Measurements from ENCODE around the gene TIPRL.

Gene TIPRL

DNA sequence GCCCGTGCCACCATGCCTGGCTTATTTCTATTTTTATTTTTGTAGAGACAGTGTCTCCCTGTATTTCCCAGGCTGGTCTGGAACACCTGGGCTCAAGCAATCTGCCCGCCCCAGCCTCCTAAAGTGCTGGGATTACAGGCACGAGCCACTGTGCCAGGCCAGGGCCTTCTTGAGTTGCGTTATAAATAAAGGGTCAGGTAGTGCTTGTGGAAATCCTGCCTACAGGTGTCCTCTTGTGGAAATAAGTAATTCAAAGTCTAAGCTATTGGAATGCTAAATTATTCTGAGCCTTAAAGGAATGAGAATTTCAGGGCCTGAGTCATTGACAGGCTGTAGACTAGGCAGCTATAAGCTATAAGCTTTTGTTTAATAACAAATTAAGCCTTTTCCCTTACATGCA is 38.9 kb downstream of the TIPRL start:
- Histone ChIP-seq H3K4me2 (no peak overlapping the region), H3K36me3 (no peaks in the 10 kb centered on the region), H3K9me3 (replicated peaks in 1 of 11) (peaks cover 6 to 14% (median 11%) of the 10 kb centered on the region in 11 experiments; a peak in 20 of 22 replicates), H3K27ac (no peak overlapping the region), H3K4me1 (no peaks in the 10 kb centered on the region), H3K4me3 (no peak overlapping the region), H3K9ac (no peak overlapping the region), H3K27me3 (no peaks in the 10 kb centered on the region), H4K20me1 (no peaks in the 10 kb centered on the region)
- no peak for TF ChIP-seq Cebpa-rat (IDR thresholded peaks at IDR 0.05)

GRCh38 chr1:168218658-168219057 is 39.9 kb downstream of the TIPRL start:
- H3K27me3 ChIP-seq = no peaks in the 10 kb centered on the region
- no peaks in the 10 kb centered on the region for H3K4me1 ChIP-seq
- peaks cover 0 to 12% (median 5%) of the 10 kb centered on the region in 11 experiments; a peak in 15 of 22 replicates for H3K9me3 ChIP-seq (replicated peaks in 1 of 11)
- no peak for TF ChIP-seq Cebpa-rat (IDR thresholded peaks at IDR 0.05)
- H3K9ac ChIP-seq = no peak overlapping the region
- no peak overlapping the region for H3K4me2 ChIP-seq
- H3K4me3 ChIP-seq = no peak overlapping the region
- H3K27ac ChIP-seq = no peak overlapping the region
- H4K20me1 ChIP-seq = no peaks in the 10 kb centered on the region
- H3K36me3 ChIP-seq = no peaks in the 10 kb centered on the region

- Histone ChIP-seq H3K27ac (no peak overlapping the region), H3K9ac (no peak overlapping the region), H3K36me3 (no peaks in the 10 kb centered on the region), H3K4me3 (no peak overlapping the region), H3K9me3 (replicated peaks in 1 of 11) (peaks cover 0 to 6% (median 3%) of the 10 kb centered on the region in 11 experiments; a peak in 5 of 22 replicates), H3K4me1 (peaks cover 10 to 16% (median 11%) of the 10 kb centered on the region in 10 experiments; a peak in 19 of 20 replicates), H3K27me3 (no peaks in the 10 kb centered on the region), H3K4me2 (no peak overlapping the region), H4K20me1 (no peaks in the 10 kb centered on the region)
- TF ChIP-seq Cebpa-rat (IDR thresholded peaks at IDR 0.05) = no peak
Measured at GRCh38 chr1:168220470-168220871, 41.7 kb downstream of the TIPRL start.

GRCh38 chr1:168221275-168221674 is 42.5 kb downstream of the TIPRL start:
- Histone ChIP-seq H3K4me1 (peaks cover 11 to 16% (median 12%) of the 10 kb centered on the region in 10 experiments; a peak in 19 of 20 replicates), H3K27ac (no peak overlapping the region), H3K9ac (no peak overlapping the region), H3K4me2 (no peak overlapping the region), H3K27me3 (no peaks in the 10 kb centered on the region), H3K4me3 (no peak overlapping the region), H3K9me3 (replicated peaks in 1 of 11) (peaks cover 0 to 6% (median 3%) of the 10 kb centered on the region in 11 experiments; a peak in 5 of 22 replicates), H4K20me1 (peaks cover 0 to 4% (median 0%) of the 10 kb centered on the region in 11 experiments; a peak in 3 of 22 replicates), H3K36me3 (no peaks in the 10 kb centered on the region)
- TF ChIP-seq Cebpa-rat (IDR thresholded peaks at IDR 0.05) = no peak

DNA sequence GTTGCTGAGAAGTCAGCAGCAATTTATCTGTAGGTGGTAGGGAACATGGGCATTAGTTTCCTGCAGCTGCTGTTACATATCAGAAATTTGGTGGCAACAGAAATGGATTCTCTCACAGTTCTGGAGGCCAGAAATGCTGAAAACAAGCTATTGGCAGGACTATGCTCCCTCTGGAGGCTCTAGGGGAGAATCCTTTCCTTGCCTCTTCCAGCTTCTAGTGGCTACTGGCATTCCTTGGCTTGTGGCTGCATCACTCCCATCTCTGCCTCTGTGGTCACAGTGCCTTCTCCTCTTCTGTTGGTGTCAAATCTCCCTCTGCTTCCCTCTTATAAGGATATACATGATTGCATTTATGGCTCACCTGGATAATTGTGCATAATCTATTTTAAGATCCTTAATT is 44.5 kb downstream of the TIPRL start:
- H3K4me2 ChIP-seq = no peak overlapping the region
- no peaks in the 10 kb centered on the region for H3K27me3 ChIP-seq
- H3K9me3 ChIP-seq (replicated peaks in 1 of 11) = peaks cover 0 to 6% (median 3%) of the 10 kb centered on the region in 11 experiments; a peak in 5 of 22 replicates
- no peak for TF ChIP-seq Cebpa-rat (IDR thresholded peaks at IDR 0.05)
- H3K4me1 ChIP-seq = peaks cover 21 to 31% (median 26%) of the 10 kb centered on the region in 10 experiments
- peaks cover 9 to 22% (median 10%) of the 10 kb centered on the region in 11 experiments; a peak in 21 of 22 replicates for H4K20me1 ChIP-seq
- H3K9ac ChIP-seq = no peak overlapping the region
- H3K4me3 ChIP-seq = no peak overlapping the region
- no peak overlapping the region for H3K27ac ChIP-seq
- no peaks in the 10 kb centered on the region for H3K36me3 ChIP-seq

- H4K20me1 ChIP-seq = peaks cover 13 to 28% (median 17%) of the 10 kb centered on the region in 11 experiments; a peak in 21 of 22 replicates
- peak overlapping the region in 8 of 11 experiments; percentile 75 to 96 (median 92); a peak in 9 of 22 replicates for H3K4me2 ChIP-seq
- H3K9me3 ChIP-seq (replicated peaks in 1 of 11) = peaks cover 0 to 6% (median 3%) of the 10 kb centered on the region in 11 experiments; a peak in 5 of 22 replicates
- peaks cover 27 to 37% (median 33%) of the 10 kb centered on the region in 10 experiments for H3K4me1 ChIP-seq
- H3K27me3 ChIP-seq = no peaks in the 10 kb centered on the region
- no peak for TF ChIP-seq Cebpa-rat (IDR thresholded peaks at IDR 0.05)
- H3K9ac ChIP-seq = no peak overlapping the region
- H3K27ac ChIP-seq = no peak overlapping the region
- no peaks in the 10 kb centered on the region for H3K36me3 ChIP-seq
- H3K4me3 ChIP-seq = no peak overlapping the region
Measured at GRCh38 chr1:168223681-168224540, 45.1 kb downstream of the TIPRL start.

- Histone ChIP-seq H3K9me3 (replicated peaks in 1 of 11) (peaks cover 0 to 6% (median 3%) of the 10 kb centered on the region in 11 experiments; a peak in 5 of 22 replicates), H3K9ac (peak overlapping the region; percentile 88 to 98 (median 96); a peak in 19 of 22 replicates), H3K4me2 (peak overlapping the region; percentile 75 to 96 (median 92)), H3K27ac (peak overlapping the region; percentile 85 to 98 (median 92); a peak in 20 of 22 replicates), H3K27me3 (no peaks in the 10 kb centered on the region), H4K20me1 (peaks cover 23 to 39% (median 28%) of the 10 kb centered on the region in 11 experiments), H3K4me1 (peaks cover 38 to 48% (median 44%) of the 10 kb centered on the region in 10 experiments), H3K36me3 (peaks cover 5 to 8% (median 7%) of the 10 kb centered on the region in 11 experiments; a peak in 21 of 22 replicates), H3K4me3 (peak overlapping the region; percentile 79 to 99 (median 95); a peak in 18 of 20 replicates)
- no peak for TF ChIP-seq Cebpa-rat (IDR thresholded peaks at IDR 0.05)
Measured at GRCh38 chr1:168224991-168225390, 46.2 kb downstream of the TIPRL start.

DNA sequence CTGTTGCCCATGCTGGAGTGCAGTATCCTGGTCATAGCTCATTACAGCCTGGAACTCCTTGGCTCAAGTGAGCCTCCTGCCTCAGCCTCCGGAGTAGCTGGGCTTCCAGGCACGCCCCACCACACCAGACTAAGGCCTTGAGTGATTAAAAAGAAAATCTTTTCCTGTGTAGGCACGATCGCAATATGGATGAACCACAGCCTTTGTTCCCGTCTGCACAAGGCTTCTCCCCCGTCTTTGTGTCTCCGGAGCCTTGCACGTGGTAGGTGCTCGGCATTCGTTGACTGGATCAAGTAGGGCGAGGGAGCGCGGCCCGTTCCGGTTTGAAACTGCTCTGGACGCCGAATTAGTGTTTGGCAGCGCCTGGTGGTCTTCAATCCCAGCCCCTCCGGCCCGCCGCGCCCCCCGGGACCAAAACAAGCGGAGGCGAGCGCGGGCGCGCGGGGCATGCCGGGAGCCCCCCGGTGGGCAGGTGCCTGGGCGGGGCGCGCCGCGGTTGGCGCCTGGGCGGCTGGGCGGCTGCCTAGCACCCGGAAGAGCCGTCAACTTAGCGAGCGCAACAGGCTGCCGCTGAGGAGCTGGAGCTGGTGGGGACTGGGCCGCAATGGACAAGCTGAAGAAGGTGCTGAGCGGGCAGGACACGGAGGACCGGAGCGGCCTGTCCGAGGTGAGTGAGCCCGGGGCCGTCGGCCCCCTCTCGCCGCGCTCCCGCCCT is 46.9 kb downstream of the TIPRL start, which contains the start of gene SFT2D2:
TSS of gene SFT2D2 (plus strand) at position 529 of the 715 bp plus-strand sequence. CDS start at position 605, 76 bp downstream.
- Histone ChIP-seq H3K36me3 (peaks cover 12 to 15% (median 13%) of the 10 kb centered on the region in 11 experiments), H3K4me1 (peaks cover 41 to 50% (median 48%) of the 10 kb centered on the region in 10 experiments), H3K4me3 (peak within 1 kb of the TSS; percentile 79 to 99 (median 95)), H3K27ac (peak within 1 kb of the TSS; percentile 85 to 98 (median 92)), H3K27me3 (no peaks in the 10 kb centered on the region), H3K9ac (peak within 1 kb of the TSS; percentile 88 to 98 (median 96)), H3K9me3 (replicated peaks in 1 of 11) (peaks cover 0 to 6% (median 3%) of the 10 kb centered on the region in 11 experiments; a peak in 5 of 22 replicates), H4K20me1 (peaks cover 29 to 46% (median 34%) of the 10 kb centered on the region in 11 experiments), H3K4me2 (peak within 1 kb of the TSS; percentile 75 to 96 (median 92))
- no peak for TF ChIP-seq Cebpa-rat (IDR thresholded peaks at IDR 0.05)

Measured in BLaER1 treated with 17β-estradiol and CSF1 and Interleukin-3, amounts not matched to agents 10 nM and 100 nM (cell line).